Endothelial cell of umbilical vein (primary cell): ENCODE results near the gene GNB2. TPM values are rescaled to one million over a fixed set of nuclear protein-coding genes. Genes with fewer than 3 reads are reported as not detected.

Experiments used
- BruUV-seq: library from RNA; stranded (reverse); fragments of 400-500 nt; replicated peaks from 2 replicates; lab custom pipeline; 2021; lab: Mats Ljungman, UMichigan
- CTCF ChIA-PET: fragments of 300-600, 350-600 bp; sonication (Branson Sonifier 250); formaldehyde crosslinking; loops from one replicate; lab custom pipeline; 2021; ENCODE audit warnings: antibody characterized with exemption, inconsistent platforms; lab: Charles Lee
- POLR2A ChIA-PET: fragments of 300-600, 350-600 bp; sonication (Branson Sonifier 250); formaldehyde crosslinking; loops from one replicate; lab custom pipeline; 2021; ENCODE audit warnings: antibody characterized with exemption, inconsistent platforms; lab: Charles Lee
- DNase-seq: peaks from one replicate; pipeline ENCODE4 v3.0.0-alpha.2; 2011; ENCODE audit warnings: low read depth, low spot score
- FAIRE-seq: peaks from 2 replicates; lab custom pipeline; 2011; peaks lifted over from hg19 to GRCh38; lab: Jason Lieb, UNC
- H2AFZ ChIP-seq: 2 replicates; pipeline ENCODE4 v1.6.0; 2012; ENCODE audit warnings: low read depth, low read length, control low read depth, inconsistent platforms
- H3K27ac ChIP-seq: 2 replicates; pipeline ENCODE4 v1.5.1; 2011; ENCODE audit warnings: low read depth, mild to moderate bottlenecking, control low read depth, low read length, moderate library complexity; ENCODE audit not compliant: insufficient read depth
- H3K27me3 ChIP-seq, 2 experiments: 2 replicates each; pipeline versions ENCODE4 v1.6.0 to v1.6.1; 2011; ENCODE audit warnings: low read length in 2 of 2, mixed read lengths in 1 of 2; ENCODE audit not compliant: control insufficient read depth in 2 of 2, insufficient read depth in 2 of 2
- H3K36me3 ChIP-seq, 2 experiments: 2 replicates in 1 of 2; 3 replicates in 1 of 2; pipeline ENCODE4 v1.5.1; 2011; ENCODE audit warnings: low read length in 2 of 2, mild to moderate bottlenecking in 1 of 2, moderate library complexity in 1 of 2; ENCODE audit not compliant: control insufficient read depth in 2 of 2, insufficient read depth in 2 of 2; ENCODE audit errors: extremely low read depth in 1 of 2
- H3K4me1 ChIP-seq: 3 replicates; pipeline ENCODE4 v1.5.1; 2011; ENCODE audit warnings: mild to moderate bottlenecking, low read length; ENCODE audit not compliant: control insufficient read depth, insufficient read depth; ENCODE audit errors: extremely low read depth
- H3K4me2 ChIP-seq: 2 replicates; pipeline ENCODE4 v1.6.1; 2011; ENCODE audit warnings: low read length, control low read depth, mixed read lengths; ENCODE audit not compliant: insufficient read depth
- H3K4me3 ChIP-seq, 3 experiments: fragments of 200-600 bp in 1 of 3; sonication (generic), shearing (Covaris generic) in 1 of 3; replicated peaks in 1 of 3; 2 replicates each; pipeline ENCODE4 v1.5.1; 2011 to 2016; ENCODE audit warnings: control low read depth in 3 of 3, low read length in 3 of 3, mild to moderate bottlenecking in 2 of 3, inconsistent platforms in 1 of 3, low read depth in 1 of 3, moderate library complexity in 1 of 3; ENCODE audit not compliant: insufficient read depth in 1 of 3
- H3K79me2 ChIP-seq: 2 replicates; pipeline ENCODE4 v1.6.0; 2012; ENCODE audit warnings: low read length, inconsistent platforms; ENCODE audit not compliant: control insufficient read depth, insufficient read depth
- H3K9ac ChIP-seq: replicated peaks from 2 replicates; pipeline ENCODE3; 2011; ENCODE audit warnings: low read length, control low read depth; ENCODE audit not compliant: insufficient read depth; ENCODE audit errors: extremely low read depth
- H3K9me1 ChIP-seq: replicated peaks from 3 replicates; pipeline ENCODE4 v1.6.0; 2011; ENCODE audit warnings: mild to moderate bottlenecking, low read length; ENCODE audit not compliant: control insufficient read depth, insufficient read depth; ENCODE audit errors: extremely low read depth
- H3K9me3 ChIP-seq: replicated peaks from 2 replicates; pipeline ENCODE4 v1.5.1; 2012; ENCODE audit warnings: low read length, inconsistent platforms; ENCODE audit not compliant: control insufficient read depth, insufficient read depth
- H4K20me1 ChIP-seq: replicated peaks from 2 replicates; pipeline ENCODE3; 2011; ENCODE audit warnings: mild to moderate bottlenecking, low read length; ENCODE audit not compliant: control insufficient read depth, insufficient read depth; ENCODE audit errors: extremely low read depth
- CTCF ChIP-seq, 2 donors: IDR thresholded peaks; 1 replicate in 1 of 2; 2 replicates in 1 of 2; pipeline ENCODE4 v1.5.1; 2011; ENCODE audit warnings: low read length in 2 of 2, mild to moderate bottlenecking in 2 of 2, moderate library complexity in 2 of 2, control low read depth in 1 of 2, inconsistent platforms in 1 of 2, low read depth in 1 of 2; ENCODE audit not compliant: insufficient read depth in 1 of 2; ENCODE audit errors: extremely low read depth in 1 of 2
- EZH2 ChIP-seq: IDR thresholded peaks from 2 replicates; pipeline ENCODE4 v1.6.1; 2012; ENCODE audit warnings: borderline replicate concordance, low read depth, mild to moderate bottlenecking, moderate library complexity, low read length, inconsistent platforms; ENCODE audit not compliant: severe bottlenecking
- FOS ChIP-seq: IDR thresholded peaks from 2 replicates; pipeline ENCODE4 v1.6.1; 2011; ENCODE audit warnings: mild to moderate bottlenecking, low read length, moderate library complexity, borderline replicate concordance; ENCODE audit not compliant: insufficient read depth
- GATA2 ChIP-seq: IDR thresholded peaks from 2 replicates; pipeline ENCODE4 v1.7.0; 2011; ENCODE audit warnings: low read depth, mild to moderate bottlenecking, moderate library complexity, mixed read lengths, low read length; ENCODE audit not compliant: insufficient read length, insufficient read depth
- JUN ChIP-seq: IDR thresholded peaks from 2 replicates; pipeline ENCODE4 v1.6.1; 2011; ENCODE audit warnings: borderline replicate concordance, low read depth; ENCODE audit not compliant: insufficient read length, insufficient read depth
- MAX ChIP-seq: IDR thresholded peaks from 2 replicates; pipeline ENCODE4 v1.6.1; 2011; ENCODE audit not compliant: insufficient read depth, insufficient read length
- MYC ChIP-seq: IDR thresholded peaks from one replicate; pipeline ENCODE4 v1.6.1; 2011; ENCODE audit warnings: mild to moderate bottlenecking, low read depth, low read length
- POLR2A ChIP-seq: IDR thresholded peaks from 2 replicates; pipeline ENCODE4 v1.6.1; 2012; ENCODE audit warnings: low read depth, mild to moderate bottlenecking, control low read depth, low read length
- POLR2AphosphoS5 ChIP-seq: IDR thresholded peaks from 2 replicates; pipeline ENCODE4 v1.6.1; 2012; ENCODE audit warnings: low read depth, mild to moderate bottlenecking, control low read depth, low read length, moderate library complexity; ENCODE audit not compliant: insufficient read depth
- dilution Hi-C: fragments of 300-500 bp; cut with MboI; formaldehyde crosslinking; loops from one replicate; pipeline ENCODE4 v1.15.0; 2019; ENCODE audit warnings: low sequenced_read_pairs; ENCODE audit not compliant: extremely low pct_ligation_motif_present
- intact Hi-C: fragments of 100-400 bp; cut with micrococcal nuclease; formaldehyde crosslinking; loops from one replicate; pipeline ENCODE4 v1.10.0; 2022
- polyA plus RNA-seq, 4 experiments: library from polyadenylated mRNA; depleted of rRNA in 3 of 4; stranded (reverse) in 3 of 4; unstranded in 1 of 4; fragments of >200 nt; gene quantifications; 2 replicates each; pipeline versions ENCODE4 v1.2.1 to v1.2.3, GENCODE V29; 2011 to 2012; ENCODE audit warnings: missing spikeins in 1 of 4
- total RNA-seq: library from RNA; stranded (reverse); gene quantifications from 2 replicates; pipeline ENCODE4 v1.2.3, GENCODE V29; 2021

Gene GNB2
- total and polyA plus RNA-seq, 2 donors (not counting 3 experiments of a cell fraction or from before 2014, with no cell fraction given), result 297 to 433 TPM

- H3K4me2 ChIP-seq, result no peak overlapping the region
- no peak overlapping the region for H3K27ac ChIP-seq
- POLR2A ChIA-PET, result no interaction called here
- CTCF ChIA-PET, result interaction anchor here (1.1 to 1.8 kb wide), 2 partner anchors 16 to 133 kb away, joined by 4 to 5 read pairs; partner anchors contain the start of gene POP7
- TF ChIP-seq POLR2A (no peak), JUN (no peak), MAX (no peak), MYC (no peak), EZH2 (no peak), GATA2 (no peak), CTCF (IDR thresholded peaks at IDR 0.05; ENCODE audit: extremely low read depth in 1 of 2, insufficient read depth in 1 of 2, low read depth in 1 of 2, low read length in 2 of 2) (no peak), POLR2AphosphoS5 (no peak), FOS (no peak)
- no peak overlapping the region for H2AFZ ChIP-seq
- H3K4me1 ChIP-seq, result no peaks in the 10 kb centered on the region
- intact Hi-C loops, result no loop called here
- peaks cover 29 to 31% of the 10 kb centered on the region in 2 experiments for H3K27me3 ChIP-seq
- H4K20me1 ChIP-seq, result no peaks in the 10 kb centered on the region
- no peaks in the 10 kb centered on the region for H3K9me1 ChIP-seq
- no peak overlapping the region for H3K4me3 ChIP-seq
- H3K9me3 ChIP-seq, result no peaks in the 10 kb centered on the region
- FAIRE-seq, result no peak
- no peaks in the 10 kb centered on the region for H3K79me2 ChIP-seq
- H3K9ac ChIP-seq, result no peak overlapping the region
- no peak for DNase-seq
- BruUV-seq, result no TSS peak
- no peaks in the 10 kb centered on the region for H3K36me3 ChIP-seq
- dilution Hi-C loops, result loop anchor here (25.0 kb wide), 1 partner anchor 116 kb away; the partner anchor contains the start of gene EPHB4
Observed at GRCh38 chr7:100721505-100721812, 47.9 kb downstream of the GNB2 start.
